ENCODE measurements around the gene KRTAP4-12.
"Not testable (repeated sequence)": the region's sequence is repeated elsewhere in the genome, so short reads cannot be mapped to it uniquely, and the experiment has no call there.

DNA sequence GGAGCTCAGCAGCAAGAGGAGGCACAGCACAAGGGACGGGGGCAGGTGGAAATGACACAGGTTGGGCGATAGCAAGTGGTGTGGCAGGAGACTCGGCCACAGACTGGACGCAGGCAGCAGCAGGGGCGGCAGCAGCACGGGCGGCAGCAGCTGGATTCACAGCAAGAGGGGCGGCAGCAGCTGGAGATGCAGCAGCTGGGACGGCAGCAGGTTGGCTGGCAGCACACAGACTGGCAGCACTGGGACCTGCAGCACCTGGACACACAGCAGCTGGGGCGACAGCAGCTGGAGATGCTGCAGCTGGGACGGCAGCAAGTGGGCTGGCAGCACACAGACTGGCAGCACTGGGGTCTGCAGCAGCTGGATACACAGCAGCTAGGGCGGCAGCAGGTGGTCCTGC is 15.9 kb upstream of the KRTAP4-12 start:
- not testable (repeated sequence) for TF ChIP-seq CREB1, USF2, USF1 (CRISPR knock-in tag; IDR thresholded peaks at IDR 0.05)

All from WTC11 (cell line).